D721Med (cell line): ENCODE measurements around the gene MATN1.

ENCODE experiments used
- DNase-seq: peaks from one replicate; pipeline ENCODE4 v3.0.0; 2011; ENCODE audit warnings: low spot score; ENCODE audit not compliant: insufficient read length
- FAIRE-seq: peaks from 2 replicates; lab custom pipeline; 2011; peaks lifted over from hg19 to GRCh38; lab: Jason Lieb, UNC
- TF ChIP-seq, protein P1 (sequence below): IDR thresholded peaks from 2 replicates; pipeline ENCODE4 v1.5.1; 2012; ENCODE audit warnings: mild to moderate bottlenecking, control low read depth; ENCODE audit not compliant: insufficient read depth; ENCODE audit errors: missing control alignments

The MATN1 gene

DNA sequence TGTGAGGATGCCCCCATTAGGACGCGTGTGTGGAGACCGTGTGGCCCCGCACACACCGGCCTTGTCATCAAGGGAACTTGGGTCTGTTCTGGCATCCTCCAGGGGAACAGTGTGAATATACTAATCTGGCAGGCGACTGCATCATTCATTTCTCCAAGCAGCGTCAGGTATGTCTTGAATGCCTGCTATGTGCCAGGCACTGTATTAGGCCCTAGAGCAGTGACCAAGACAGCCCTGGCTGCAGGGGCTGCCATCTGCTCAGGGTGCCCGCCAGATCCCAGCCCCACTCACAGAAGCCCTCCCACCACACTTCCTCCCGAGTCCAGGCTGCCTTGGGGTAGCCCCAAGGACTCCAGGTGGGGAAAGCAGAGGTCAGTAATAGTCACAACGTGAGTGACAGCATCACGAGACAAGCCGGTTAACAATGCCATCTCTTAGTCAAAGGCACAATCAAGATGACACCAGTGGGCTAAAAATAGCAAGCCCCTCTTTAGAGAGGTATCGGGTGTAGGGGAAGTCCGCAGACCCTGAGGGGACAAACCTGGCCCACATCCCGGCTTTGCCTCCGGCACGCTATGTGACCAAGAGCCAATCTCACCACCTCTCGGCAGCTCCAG lies 41.7 kb upstream of the MATN1 start:
- no peak for FAIRE-seq
- no peak for DNase-seq
- TF ChIP-seq, protein P1, sequence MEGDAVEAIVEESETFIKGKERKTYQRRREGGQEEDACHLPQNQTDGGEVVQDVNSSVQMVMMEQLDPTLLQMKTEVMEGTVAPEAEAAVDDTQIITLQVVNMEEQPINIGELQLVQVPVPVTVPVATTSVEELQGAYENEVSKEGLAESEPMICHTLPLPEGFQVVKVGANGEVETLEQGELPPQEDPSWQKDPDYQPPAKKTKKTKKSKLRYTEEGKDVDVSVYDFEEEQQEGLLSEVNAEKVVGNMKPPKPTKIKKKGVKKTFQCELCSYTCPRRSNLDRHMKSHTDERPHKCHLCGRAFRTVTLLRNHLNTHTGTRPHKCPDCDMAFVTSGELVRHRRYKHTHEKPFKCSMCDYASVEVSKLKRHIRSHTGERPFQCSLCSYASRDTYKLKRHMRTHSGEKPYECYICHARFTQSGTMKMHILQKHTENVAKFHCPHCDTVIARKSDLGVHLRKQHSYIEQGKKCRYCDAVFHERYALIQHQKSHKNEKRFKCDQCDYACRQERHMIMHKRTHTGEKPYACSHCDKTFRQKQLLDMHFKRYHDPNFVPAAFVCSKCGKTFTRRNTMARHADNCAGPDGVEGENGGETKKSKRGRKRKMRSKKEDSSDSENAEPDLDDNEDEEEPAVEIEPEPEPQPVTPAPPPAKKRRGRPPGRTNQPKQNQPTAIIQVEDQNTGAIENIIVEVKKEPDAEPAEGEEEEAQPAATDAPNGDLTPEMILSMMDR = no peak

DNA sequence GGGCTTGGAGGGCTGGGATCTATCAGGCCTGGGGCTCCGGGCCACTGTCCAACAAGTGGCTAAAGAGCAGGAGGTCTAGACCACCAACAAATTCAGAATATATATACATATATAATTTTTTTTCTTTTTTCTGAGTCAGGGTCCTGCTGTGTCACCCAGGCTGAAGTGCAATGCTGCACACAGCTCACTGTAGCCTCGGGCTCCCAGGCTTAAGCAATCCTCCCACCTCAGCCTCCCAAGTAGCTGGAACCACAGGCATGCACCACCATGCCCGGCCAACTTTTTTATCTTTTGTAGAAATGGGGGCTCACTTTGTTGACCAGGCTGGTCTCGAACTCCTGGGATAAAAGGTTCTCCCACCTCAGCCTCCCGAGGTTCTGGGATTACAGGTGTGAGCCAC lies 41.0 kb upstream of the MATN1 start:
- TF ChIP-seq, protein P1 = no peak
- DNase-seq (no peak), FAIRE-seq (no peak)

DNA sequence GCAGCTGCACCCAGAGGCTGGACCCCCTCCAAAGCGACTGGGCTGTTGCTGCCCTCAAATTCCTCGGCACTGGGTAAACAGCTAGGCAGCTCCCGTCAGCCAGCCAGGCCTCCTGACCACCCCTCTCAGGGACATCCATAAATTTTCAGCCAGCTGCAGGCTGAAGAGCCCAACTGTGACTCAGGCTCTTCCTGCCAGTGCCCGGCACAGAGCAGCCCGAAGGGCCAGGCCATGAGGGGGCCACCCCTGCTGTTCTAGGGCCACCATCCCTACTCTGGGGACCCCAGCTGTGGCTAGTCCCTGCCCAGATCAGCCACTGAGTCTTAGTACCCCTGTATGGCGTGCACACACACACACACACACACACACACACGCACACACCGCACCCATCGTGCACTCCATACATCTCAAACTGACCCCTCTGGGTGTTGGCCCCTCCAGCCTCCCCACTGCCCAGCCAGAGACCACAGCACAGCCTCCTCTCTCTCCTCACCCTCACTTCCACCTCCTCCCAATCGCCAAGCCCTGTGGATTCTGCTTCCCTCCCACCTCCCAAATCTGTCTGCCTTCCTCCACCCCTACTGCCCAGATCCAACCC lies 40.4 kb upstream of the MATN1 start:
- TF ChIP-seq, protein P1 = no peak
- no peak for FAIRE-seq
- no peak for DNase-seq

DNA sequence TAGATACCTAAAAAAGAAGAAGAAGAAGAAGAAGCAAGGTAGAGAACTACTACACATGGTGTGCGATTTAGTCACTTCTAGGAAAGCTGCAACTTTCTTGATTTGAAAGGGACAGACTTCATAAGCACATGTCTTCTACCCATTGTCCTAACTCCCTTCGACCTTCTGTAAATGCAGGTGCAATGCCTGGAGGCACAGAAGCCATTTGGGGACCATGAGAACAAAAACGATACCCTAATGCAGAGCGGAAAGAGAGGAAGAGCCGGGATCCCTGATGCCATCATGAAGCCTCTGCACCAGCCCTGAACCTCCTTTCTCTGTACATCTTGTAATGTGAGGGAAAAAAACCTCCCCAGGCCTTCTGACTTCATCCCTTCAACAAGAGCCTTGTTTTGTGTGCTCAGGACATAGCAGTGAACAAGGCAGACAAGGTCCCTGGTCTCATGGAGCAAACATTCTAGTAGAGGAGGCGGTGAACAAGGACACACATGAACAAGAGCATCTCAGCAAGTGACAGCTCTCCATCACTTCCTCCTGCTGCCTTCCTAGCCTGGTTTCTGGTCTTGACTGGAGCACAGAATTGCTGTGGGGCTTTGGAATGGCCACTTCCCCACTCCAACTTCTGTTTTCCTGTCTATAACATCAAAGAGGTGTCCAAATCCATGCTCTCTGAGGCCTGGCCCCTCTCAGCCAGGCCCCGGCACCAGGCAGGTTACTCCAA lies 39.7 kb upstream of the MATN1 start:
- TF ChIP-seq, protein P1 = no peak
- FAIRE-seq = no peak
- DNase-seq = no peak

DNA sequence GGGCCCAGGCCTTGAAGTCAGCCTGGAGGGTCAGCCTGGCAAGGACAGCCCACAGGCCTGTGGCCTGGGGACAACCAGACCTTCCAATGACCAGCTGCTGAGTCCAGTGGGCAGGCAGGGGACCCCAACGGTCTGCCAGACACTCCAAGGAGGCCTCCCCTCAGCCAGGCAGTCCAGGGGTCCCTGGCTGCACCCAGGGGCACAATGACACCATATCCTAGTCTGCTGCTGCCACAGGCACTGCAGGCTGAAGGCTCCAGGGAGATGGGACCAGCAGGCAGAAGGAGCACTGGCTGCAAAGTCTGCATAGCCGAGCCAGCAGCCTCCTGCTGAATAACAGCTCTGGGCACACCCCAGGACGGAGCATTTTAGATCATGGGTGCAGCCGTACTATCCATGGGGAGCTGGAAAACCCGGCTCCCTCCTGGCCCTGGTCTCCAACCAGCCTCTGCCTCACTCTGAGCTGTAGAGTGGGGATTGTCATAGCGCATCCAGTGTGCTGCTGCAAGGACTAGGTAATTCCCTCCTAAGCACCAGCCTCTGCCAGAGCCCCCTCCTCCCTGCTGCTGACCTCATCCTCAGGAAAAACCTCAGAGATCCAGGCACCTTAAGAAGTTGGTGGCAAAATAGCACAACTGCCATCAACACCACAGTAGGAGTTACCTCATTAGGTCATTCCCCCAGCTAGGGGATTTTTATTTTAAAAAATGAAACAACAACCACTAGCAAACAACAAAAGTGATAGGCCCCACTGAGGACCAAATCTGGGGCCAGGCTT lies 39.0 kb upstream of the MATN1 start:
- DNase-seq (no peak), FAIRE-seq (no peak)
- TF ChIP-seq, protein P1 = no peak

DNA sequence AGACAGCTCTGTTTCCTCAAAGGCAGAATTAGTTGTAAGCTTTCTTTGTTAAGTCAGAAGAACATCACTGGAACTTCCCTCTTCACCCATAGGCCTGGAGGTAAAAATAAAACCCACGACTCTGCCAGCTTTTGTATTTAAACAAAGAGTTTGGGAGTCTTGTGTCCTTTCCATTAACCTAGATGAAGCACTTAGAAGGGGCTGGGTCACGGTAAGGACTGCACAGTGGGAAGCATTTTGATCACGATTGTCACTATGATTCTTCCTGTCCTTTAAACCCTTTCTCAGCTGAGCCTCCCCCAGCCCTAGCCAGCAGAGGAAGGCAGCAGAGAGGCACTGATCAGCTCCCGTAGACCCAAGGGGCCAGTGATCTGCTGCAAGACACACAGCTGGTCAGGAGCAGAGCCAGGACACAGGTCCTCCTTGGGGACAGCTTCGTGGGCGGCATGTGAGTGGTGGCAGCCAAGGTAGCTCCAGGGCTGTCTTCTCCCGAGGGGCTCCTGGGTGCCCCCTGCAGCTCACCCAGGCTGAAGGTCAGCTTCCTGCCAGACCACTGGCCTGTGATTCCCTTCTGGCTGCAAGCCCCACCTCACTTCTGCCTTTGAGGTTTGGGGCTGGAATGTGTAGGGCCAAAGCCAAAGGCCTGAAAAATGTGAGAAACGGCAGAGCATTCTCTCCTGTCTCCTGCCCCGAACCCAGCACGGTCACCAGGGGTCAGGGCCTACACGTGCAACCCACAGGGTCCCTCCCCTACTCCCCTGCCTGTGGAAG lies 38.2 kb upstream of the MATN1 start:
- TF ChIP-seq, protein P1 = no peak
- DNase-seq (no peak), FAIRE-seq (no peak)
